NCI-H187 (cell line): Measurements from ENCODE around the gene SLC38A5.
"Not testable (repeated sequence)": the region's sequence is repeated elsewhere in the genome, so short reads cannot be mapped to it uniquely, and the experiment has no call there.

Experiments
- DNase-seq, 2 experiments: peaks; one replicate each; lab custom pipeline; 2025; lab: John Stamatoyannopoulos, UW

Gene SLC38A5

DNA sequence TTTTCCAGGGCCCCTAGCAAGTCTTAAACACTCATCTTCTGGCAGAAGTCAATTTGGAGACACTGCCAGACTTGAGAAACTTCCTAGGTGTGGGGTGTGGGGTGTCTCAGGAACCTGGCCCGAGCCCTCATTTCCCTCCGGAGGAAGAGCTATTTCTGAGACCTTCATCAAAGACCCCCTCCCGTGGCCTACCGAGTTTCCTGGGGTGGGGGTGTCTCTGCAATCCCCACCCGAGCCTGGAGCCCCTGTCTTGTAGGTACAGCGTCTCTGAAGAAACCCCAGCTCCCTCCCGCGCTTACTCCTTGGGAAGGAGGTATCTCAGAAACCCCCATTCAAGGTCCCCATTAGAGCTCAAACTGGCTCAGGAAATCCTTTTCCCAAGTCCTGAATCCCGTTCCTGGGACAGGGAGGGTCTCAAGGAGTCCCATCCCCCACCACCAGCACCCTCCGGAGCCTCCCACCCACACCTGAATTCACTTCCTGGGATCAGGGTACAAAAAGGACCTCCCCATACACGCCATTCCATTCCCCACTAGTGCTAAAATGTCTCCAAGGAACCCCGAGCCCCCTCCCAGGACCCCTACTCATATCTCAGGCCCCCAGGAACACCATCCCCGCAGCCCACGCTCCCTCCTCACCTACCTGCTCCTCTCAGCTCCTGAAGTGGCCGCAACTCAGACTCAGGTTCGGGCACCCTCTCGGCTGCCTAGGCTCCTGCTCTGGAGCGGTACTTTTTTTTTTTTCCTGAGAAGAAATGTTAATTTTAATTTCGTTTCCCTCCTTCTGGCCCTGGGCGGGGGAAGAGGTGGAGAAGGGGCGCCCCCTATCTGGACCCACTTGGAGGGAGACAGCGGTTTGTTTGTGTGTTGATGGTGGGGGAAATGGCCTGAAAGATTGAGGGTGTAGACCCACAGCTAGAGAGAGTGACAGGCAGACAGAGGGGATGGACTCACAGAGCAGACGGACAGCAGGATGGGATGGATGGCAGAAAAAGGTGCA lies 1.1 kb downstream of the SLC38A5 start:
- no peak for DNase-seq

DNA sequence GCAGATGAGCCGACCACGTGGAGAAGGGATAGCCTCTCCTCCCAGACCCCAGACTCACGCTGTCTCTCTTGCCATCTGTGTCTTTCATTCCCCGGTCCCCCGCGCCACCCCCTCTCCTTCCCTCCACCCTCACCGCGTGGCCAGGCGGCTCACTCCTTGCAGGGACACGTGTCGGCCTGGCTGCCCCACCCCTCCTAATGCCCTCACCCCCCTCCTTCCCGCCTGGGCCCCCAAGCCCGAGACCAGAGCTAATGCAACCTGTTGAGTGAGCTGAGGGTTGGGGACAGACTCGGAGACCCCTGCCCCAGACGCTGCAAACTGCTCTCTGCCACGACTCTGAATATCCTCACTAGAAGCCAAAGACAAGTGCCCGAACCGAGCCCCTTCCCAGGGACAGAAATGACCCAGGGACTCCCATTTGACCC lies 1.8 kb downstream of the SLC38A5 start:
- no peak for DNase-seq

DNA sequence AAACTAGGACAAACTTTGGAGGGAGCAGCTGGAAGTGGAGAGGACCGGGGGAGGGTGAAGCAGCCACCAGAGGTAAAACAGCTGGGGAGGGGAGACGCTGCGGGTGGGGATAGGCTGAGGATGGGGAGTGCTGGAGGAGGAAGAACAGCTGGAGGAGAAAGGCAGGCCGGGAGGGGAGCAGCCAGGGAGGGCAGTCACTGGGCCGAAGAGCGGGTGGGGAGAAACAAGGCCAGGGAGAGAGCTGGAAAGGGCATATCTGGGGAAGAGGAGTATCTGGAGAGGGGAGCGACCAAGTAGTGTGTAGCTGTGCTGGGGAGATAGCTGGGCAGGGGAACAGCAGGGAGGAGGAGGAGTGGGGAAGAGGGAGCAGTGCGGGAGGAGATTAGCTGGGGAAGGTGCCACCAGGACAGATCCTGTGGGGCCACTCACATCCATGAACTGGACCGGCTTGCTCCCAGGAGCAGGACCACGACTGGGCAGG lies 2.7 kb downstream of the SLC38A5 start:
- no peak for DNase-seq

DNA sequence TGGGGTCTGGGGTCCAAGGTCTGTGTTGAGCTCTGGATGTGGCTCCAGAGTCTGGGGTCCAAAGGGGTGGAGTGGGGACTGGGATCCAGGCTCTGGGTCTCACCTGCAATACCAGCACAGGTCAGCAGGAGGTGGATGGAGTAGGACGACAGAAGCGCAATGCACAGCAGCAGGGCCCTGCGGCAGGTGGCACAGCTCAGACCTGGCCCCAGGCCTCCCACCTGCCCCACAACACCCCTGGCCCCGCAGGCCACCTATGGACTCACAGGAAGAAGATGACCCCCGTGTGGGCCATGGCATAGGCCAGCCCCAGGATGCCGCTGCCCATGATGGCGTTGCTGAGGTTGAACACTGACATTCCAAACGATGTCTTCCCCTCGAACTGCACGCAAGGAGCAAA lies 3.4 kb downstream of the SLC38A5 start:
- no peak for DNase-seq

DNA sequence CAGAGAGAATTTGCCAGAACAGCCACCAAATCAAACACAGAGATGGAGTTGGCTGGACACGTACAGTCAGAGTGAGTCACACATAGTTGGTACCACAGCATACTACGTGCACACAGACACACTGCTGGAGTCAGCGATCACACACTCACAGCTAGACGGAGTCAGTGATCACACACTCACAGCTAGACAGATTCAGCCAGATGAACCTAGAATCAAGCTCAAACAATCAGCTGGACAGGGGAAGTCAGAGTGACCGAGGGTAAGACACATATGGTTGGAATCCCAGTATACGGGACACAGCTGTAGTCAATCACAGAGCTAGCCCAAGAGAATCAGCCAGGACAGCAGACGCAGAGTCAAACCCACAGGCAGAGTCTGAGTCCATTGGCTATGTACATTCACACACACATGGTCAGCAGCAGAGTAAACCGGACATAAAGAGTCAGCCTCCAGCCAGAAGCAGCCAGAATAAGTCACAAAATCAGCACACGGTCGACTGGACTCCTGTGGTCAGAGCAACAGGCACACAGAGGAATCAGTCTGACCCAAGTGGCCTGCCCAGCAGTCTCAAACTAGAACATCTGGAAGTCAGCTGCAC lies 4.6 kb downstream of the SLC38A5 start:
- DNase-seq = no peak

GRCh38 chrX:48461830-48462229 lies 8.2 kb downstream of the SLC38A5 start:
- no peak for DNase-seq

DNA sequence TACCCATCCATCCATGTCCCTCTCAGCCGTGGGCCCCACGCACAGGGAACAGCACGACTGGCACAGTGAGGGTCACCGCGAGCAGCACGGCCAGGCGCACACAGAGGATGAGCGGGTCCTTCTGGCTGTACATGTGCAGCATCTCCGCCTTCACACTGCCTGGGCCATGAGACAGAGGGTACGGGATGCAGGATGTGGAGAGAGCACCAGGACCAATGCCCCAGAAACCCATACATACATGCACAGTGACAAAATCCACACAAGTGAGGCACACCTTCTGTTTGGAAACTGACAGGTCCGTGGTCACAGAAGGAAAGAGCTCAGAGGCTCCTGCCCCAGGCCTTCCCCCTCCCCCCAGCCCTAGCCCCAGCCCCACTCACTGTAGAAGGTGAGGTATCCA lies 9.5 kb downstream of the SLC38A5 start:
- DNase-seq = no peak

- DNase-seq = no peak
Observed at GRCh38 chrX:48460031-48460430, 10.0 kb downstream of the SLC38A5 start.

GRCh38 chrX:48459483-48459882 lies 10.6 kb downstream of the SLC38A5 start:
- no peak for DNase-seq

GRCh38 chrX:48458711-48459110 lies 11.3 kb downstream of the SLC38A5 start:
- DNase-seq = no peak

GRCh38 chrX:48456628-48457331 lies 13.3 kb downstream of the SLC38A5 start:
- DNase-seq = no peak

DNA sequence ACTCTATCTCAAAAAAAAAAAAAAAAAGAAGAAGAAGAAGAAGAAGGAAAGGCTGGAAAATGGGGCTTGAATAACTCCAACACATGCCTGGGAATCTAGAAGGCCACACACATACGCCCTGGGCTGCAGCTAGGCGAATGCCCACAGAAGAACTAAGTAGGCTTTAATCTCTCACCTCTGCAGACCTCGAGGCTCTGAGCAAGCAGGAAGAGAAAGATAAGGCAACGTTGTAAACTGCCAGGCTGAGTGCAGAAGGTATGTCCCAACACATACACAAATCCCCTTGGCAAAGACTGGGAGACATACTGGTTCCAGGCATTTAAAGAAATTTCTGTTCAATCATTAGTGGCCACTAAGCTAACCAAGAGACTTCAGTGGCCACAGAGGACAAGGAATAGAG lies 18.4 kb downstream of the SLC38A5 start:
- no peak for DNase-seq

- no peak for DNase-seq
Observed at GRCh38 chrX:48450076-48450475, 20.0 kb downstream of the SLC38A5 start.

DNA sequence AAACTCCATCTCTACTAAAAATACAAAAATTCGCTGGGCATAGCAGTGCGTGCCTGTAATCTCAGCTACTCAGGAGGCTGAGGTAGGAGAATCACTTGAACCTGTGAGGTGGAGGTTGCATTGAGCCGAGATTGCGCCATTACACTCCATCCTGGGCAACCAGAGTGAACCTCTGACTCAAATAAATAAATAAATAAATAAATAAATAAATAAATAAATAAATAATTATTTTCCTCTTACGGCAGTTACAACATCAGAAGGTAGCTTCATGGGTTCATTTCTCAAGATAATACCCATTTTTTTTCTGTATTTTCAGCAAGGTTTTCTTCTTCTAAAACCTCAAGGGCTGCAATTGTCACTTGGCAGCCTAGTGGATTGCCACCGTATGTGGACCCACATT lies 22.9 kb downstream of the SLC38A5 start:
- not testable (repeated sequence) for DNase-seq

DNA sequence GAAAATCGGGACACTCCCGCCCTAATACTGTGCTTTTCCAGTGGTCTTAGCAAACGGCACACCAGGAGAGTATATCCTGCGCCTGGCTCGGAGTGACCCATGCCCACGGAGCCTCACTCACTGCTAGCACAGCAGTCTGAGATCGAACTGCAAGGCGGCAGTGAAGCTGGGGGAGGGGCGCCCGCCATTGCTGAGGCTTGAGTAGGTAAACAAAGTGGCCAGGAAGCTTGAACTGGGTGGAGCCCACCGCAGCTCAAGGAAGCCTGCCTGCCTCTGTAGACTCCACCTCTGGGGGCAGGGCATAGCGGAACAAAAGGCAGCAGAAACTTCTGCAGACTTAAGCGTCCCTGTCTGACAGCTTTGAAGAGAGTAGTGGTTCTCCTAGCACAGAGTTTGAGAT lies 36.3 kb downstream of the SLC38A5 start:
- DNase-seq = not testable (repeated sequence)

DNA sequence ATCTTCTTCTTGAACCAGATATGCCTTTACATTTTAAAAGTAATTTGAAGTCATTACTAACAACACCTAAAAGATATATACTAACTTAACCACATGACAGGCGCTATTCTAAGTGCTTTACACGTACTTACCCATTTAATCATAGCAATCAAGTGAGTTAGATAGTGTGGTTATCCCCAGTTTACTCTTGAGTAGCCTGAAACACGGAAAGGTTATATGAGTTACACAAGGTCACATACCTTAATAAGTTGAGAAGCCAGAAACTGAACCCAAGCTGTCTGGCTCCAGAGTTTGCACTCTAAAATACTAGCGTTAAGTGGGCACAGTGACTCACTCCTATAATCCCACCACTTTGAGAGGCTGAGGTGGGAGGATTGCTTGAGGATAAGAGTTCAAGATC lies 39.9 kb downstream of the SLC38A5 start:
- DNase-seq = not testable (repeated sequence)

GRCh38 chrX:48429606-48430005 lies 40.5 kb downstream of the SLC38A5 start:
- DNase-seq = not testable (repeated sequence)

DNA sequence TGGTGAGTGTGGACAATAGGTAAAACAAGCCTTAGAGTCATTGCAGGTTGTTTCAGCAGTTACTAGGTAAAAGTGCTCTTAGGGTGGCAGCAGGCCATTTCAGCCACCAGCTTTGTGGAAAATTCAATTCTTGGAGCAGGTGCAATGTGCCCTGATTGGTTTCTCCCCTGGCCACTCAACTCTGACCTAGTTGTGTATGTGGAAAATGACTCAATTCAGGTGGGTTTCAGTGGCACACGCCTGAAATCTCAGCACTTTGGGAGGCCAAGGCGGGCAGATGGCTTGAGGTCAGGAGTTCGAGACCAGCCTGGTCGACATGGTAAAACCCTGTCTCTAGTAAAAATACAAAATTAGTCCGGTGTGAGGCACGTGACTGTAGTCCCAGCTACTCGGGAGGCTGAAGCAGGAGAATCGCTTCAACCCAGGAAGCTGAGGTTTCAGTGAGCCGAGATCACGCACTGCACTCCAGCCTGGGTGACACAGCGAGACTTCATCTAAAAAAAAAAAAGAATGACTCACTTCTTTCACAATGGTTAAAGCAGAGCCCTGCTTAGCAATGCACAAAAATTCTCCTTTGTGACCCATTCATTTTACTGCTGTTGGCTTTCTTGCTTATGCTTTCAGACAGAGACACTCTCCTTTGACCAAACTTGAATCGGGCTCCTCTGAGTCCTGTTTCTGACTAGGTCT lies 42.9 kb downstream of the SLC38A5 start:
- DNase-seq = not testable (repeated sequence)

DNA sequence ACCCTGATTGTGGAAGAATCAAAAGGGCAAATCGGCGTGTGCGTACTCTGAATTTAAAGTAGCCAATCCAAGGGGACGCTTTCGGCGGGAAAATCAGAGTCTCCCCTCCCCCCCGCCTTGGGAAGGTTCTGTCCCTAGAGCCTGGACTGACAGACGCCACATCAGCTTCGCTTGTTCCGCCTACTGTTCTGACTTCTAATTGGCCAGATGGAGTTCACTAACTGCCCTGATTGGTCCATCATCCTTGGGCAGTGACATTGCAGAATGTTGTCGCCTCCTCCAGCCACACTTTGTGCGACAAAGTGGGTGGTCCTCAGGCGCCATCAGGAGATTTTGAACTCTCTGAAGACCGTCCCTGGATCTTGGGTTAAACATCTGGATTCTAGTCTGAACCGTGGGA lies 58.2 kb downstream of the SLC38A5 start, which contains the start of gene SSX4B:
SSX4B (minus strand) TSS at position 101 of the 400 bp plus-strand sequence. CDS start 588 bp downstream, outside the sequence.
- DNase-seq = not testable (repeated sequence)
